ENCODE results near the gene PPP1R26.

DNA sequence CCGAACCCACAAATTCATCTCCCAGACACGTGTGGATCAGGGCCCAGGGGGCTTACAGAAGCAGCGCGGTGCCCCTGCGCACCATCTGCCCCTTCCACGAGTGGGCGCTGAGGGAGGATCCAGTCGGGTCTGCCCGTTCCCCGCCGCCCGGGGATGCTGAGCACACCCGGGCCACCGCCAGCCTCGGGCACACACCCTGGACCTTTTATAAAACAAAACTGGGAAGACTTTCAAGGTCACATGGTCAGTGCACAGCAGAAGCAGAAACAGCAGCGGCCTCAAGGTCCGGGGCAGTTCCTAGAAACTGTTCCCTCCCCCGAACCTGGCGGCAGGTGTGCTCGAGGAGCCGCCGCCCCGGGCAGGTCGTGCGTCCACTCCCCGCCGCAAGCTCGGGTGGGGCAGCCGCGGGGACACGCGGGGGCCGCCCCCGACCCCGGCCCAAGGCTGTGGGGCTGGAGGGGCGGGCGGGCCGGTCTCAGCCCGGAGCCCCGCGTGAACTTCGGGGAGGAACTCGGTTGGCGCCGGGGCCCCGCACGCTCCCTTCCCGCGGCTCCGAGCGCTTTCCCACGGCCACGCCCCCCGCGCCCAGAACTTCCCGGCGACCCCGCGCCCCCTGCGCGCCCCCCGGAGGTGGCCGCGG lies 633 bp upstream of the PPP1R26 start:
- TF ChIP-seq, protein P1, sequence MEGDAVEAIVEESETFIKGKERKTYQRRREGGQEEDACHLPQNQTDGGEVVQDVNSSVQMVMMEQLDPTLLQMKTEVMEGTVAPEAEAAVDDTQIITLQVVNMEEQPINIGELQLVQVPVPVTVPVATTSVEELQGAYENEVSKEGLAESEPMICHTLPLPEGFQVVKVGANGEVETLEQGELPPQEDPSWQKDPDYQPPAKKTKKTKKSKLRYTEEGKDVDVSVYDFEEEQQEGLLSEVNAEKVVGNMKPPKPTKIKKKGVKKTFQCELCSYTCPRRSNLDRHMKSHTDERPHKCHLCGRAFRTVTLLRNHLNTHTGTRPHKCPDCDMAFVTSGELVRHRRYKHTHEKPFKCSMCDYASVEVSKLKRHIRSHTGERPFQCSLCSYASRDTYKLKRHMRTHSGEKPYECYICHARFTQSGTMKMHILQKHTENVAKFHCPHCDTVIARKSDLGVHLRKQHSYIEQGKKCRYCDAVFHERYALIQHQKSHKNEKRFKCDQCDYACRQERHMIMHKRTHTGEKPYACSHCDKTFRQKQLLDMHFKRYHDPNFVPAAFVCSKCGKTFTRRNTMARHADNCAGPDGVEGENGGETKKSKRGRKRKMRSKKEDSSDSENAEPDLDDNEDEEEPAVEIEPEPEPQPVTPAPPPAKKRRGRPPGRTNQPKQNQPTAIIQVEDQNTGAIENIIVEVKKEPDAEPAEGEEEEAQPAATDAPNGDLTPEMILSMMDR (IDR thresholded peaks at IDR 0.05): peak in 2 of 4 experiments; percentile 8 to 16
- TF ChIP-seq POLR2A (IDR thresholded peaks at IDR 0.05): peak; percentile 49

Measured in prostate gland (tissue), 2 donors.